BJ (cell line): ENCODE data around the gene CCNG2. TPM values are rescaled to one million over a fixed set of nuclear protein-coding genes. Genes with fewer than 3 reads are reported as not detected.

ENCODE experiments used
- CTCF ChIA-PET: fragments of 350-600 bp; formaldehyde crosslinking; extraction: SDS; loops from one replicate; lab custom pipeline; 2021; ENCODE audit warnings: antibody characterized with exemption, inconsistent platforms; lab: Yijun Ruan, JAX
- POLR2A ChIA-PET: fragments of 300-600 bp; sonication (Branson Sonifier 250); formaldehyde crosslinking; extraction: SDS; loops from one replicate; lab custom pipeline; 2021; ENCODE audit warnings: antibody characterized with exemption; lab: Charles Lee
- DNase-seq: peaks from one replicate; pipeline ENCODE4 v3.0.0-alpha.2; 2011; ENCODE audit warnings: low read depth
- H3K27me3 ChIP-seq: 2 replicates; pipeline ENCODE4 v1.6.0; 2011; ENCODE audit warnings: low read length; ENCODE audit not compliant: control insufficient read depth, insufficient read depth
- H3K36me3 ChIP-seq: 2 replicates; pipeline ENCODE4 v1.5.1; 2011; ENCODE audit warnings: low read length; ENCODE audit not compliant: control insufficient read depth, insufficient read depth
- H3K4me3 ChIP-seq: 2 replicates; pipeline ENCODE4 v1.5.1; 2011; ENCODE audit warnings: low read depth, mild to moderate bottlenecking, control low read depth, low read length
- polyA plus RNA-seq: library from polyadenylated mRNA; depleted of rRNA; stranded (reverse); fragments of >200 nt; gene quantifications from 2 replicates; pipeline ENCODE4 v1.2.3, GENCODE V29; 2011
- TF ChIP-seq, protein P1 (sequence below): IDR thresholded peaks from 2 replicates; pipeline ENCODE4 v1.5.1; 2011; ENCODE audit warnings: low read depth, mild to moderate bottlenecking, control low read depth, inconsistent platforms, low read length, moderate library complexity; ENCODE audit not compliant: insufficient read depth

The CCNG2 gene
- polyA plus RNA-seq, 1 experiment, result 9.0 TPM

DNA sequence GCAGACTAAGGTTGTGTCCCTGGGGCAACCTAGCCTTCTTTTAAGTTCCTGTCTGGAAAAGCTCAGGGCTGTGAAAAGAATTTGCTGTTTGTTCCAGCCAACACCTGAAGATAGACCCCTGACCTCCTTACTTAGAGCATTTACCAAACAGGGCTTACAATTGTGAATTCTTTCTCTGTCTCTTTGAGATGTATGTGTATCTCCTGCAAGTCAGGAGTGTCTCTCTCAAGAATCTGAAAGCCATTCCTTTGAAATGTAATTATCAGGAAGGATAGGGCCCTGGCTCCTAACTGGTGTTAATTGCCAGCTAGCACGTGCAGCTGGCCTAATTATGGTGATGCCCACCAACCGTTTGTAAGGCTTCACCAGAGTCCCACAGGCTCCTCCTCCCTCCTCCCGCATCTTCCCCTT is 18.2 kb downstream of the CCNG2 start:
- ChIA-PET CTCF (interaction anchor here (1.1 to 2.0 kb wide), 4 partner anchors 10 to 104 kb away, joined by 3 to 5 read pairs (median 4); no protein-coding TSS in a partner anchor), POLR2A (no interaction called here)
- Histone ChIP-seq H3K4me3 (no peak overlapping the region), H3K36me3 (peaks cover 1% of the 10 kb centered on the region; the same call in 1 of the 2 replicates), H3K27me3 (peaks cover 20% of the 10 kb centered on the region)
- TF ChIP-seq, protein P1, sequence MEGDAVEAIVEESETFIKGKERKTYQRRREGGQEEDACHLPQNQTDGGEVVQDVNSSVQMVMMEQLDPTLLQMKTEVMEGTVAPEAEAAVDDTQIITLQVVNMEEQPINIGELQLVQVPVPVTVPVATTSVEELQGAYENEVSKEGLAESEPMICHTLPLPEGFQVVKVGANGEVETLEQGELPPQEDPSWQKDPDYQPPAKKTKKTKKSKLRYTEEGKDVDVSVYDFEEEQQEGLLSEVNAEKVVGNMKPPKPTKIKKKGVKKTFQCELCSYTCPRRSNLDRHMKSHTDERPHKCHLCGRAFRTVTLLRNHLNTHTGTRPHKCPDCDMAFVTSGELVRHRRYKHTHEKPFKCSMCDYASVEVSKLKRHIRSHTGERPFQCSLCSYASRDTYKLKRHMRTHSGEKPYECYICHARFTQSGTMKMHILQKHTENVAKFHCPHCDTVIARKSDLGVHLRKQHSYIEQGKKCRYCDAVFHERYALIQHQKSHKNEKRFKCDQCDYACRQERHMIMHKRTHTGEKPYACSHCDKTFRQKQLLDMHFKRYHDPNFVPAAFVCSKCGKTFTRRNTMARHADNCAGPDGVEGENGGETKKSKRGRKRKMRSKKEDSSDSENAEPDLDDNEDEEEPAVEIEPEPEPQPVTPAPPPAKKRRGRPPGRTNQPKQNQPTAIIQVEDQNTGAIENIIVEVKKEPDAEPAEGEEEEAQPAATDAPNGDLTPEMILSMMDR, result no peak
- no peak for DNase-seq

DNA sequence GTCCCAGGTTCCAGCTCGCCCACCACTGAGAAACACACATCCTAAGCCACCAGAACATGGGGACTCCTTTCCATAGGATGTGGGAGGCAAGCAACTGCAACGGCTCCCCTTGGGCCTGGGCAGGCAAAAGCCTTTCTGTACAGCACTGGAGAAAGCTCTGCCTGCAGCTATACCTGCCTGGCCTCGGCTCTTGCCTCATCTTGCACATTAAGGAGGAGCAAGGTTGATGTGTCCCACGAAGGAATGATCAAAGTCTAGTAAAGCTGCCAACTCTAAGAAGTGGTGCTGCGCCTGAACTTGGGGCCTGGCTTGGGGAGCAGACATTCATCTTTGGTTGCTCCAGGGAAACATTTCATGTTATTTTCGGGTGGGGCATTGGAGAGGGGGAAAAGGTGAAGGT is 19.6 kb downstream of the CCNG2 start:
- Histone ChIP-seq H3K4me3 (no peak overlapping the region), H3K27me3 (peaks cover 23% of the 10 kb centered on the region), H3K36me3 (no peaks in the 10 kb centered on the region)
- CTCF ChIA-PET, result interaction anchor here (1.0 to 2.6 kb wide), 2 partner anchors 13 to 27 kb away, joined by 3 to 8 read pairs; no protein-coding TSS in a partner anchor
- TF ChIP-seq, protein P1, result no peak
- POLR2A ChIA-PET, result no interaction called here
- no peak for DNase-seq

DNA sequence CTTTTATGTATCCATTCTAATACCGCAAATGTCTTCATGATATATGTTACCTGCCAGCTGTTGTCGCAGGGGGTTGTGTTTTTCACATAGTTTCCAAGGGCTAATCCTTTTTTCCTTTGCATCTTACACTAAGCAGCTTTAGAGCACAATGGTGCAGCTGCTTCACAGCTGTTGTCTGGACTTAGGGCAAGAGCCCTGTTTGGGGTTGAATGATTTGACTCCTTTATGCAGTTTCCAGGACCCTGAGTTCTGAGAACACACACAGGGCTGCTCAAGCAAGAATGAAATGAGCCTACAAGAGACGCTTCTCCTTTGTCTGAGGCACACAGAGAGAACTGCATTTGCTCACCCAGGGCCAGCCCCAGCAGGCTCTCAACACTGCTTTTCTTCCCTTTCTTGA is 20.2 kb downstream of the CCNG2 start:
- ChIA-PET CTCF (interaction anchor here (0.7 to 2.6 kb wide), 3 partner anchors 12 to 48 kb away, joined by 3 to 8 read pairs (median 3); no protein-coding TSS in a partner anchor), POLR2A (interaction anchor here (0.5 kb wide), 1 partner anchor 31 kb away, joined by 3 read pairs; no protein-coding TSS in a partner anchor)
- peaks cover 24% of the 10 kb centered on the region for H3K27me3 ChIP-seq
- no peaks in the 10 kb centered on the region for H3K36me3 ChIP-seq
- no peak overlapping the region for H3K4me3 ChIP-seq
- TF ChIP-seq, protein P1, result no peak
- no peak for DNase-seq

GRCh38 chr4:77178560-77178959 is 21.6 kb downstream of the CCNG2 start:
- peaks cover 24% of the 10 kb centered on the region for H3K27me3 ChIP-seq
- no peaks in the 10 kb centered on the region for H3K36me3 ChIP-seq
- ChIA-PET POLR2A (no interaction called here), CTCF (interaction anchor here (0.9 kb wide), 2 partner anchors 11 to 24 kb away, joined by 3 read pairs; no protein-coding TSS in a partner anchor)
- TF ChIP-seq, protein P1, result no peak
- DNase-seq, result no peak
- H3K4me3 ChIP-seq, result no peak overlapping the region

DNA sequence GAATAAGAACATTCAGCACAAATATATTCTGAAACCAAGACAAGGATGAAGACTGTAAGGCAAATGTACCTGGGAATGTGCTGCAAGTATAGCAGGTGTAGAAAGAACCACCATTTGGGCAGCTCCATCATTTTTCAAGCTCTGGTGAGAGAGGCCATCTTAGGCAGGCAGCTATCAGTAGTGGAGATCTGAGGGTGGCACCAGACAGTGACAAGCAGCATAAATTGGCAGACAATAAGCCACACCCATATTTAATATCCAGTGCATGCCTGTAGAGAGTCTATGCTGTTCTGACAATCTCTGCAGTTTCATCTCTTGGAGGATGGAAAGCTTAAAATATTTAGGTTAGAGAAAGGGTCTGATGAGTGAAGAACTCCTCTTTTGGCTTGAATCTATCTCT is 22.5 kb downstream of the CCNG2 start:
- Histone ChIP-seq H3K27me3 (peaks cover 24% of the 10 kb centered on the region), H3K36me3 (no peaks in the 10 kb centered on the region), H3K4me3 (no peak overlapping the region)
- DNase-seq, result no peak
- POLR2A ChIA-PET, result no interaction called here
- TF ChIP-seq, protein P1, result no peak
- CTCF ChIA-PET, result no interaction called here
